ENCODE data around the gene GLS. TPM values are rescaled to one million over a fixed set of nuclear protein-coding genes. Genes with fewer than 3 reads are reported as not detected.

Gene GLS
- total and polyA plus RNA-seq, 2 of the 13 experiments (the other 11 are each of a cell fraction or from before 2014, with no cell fraction given) = 78.6 to 183 TPM

DNA sequence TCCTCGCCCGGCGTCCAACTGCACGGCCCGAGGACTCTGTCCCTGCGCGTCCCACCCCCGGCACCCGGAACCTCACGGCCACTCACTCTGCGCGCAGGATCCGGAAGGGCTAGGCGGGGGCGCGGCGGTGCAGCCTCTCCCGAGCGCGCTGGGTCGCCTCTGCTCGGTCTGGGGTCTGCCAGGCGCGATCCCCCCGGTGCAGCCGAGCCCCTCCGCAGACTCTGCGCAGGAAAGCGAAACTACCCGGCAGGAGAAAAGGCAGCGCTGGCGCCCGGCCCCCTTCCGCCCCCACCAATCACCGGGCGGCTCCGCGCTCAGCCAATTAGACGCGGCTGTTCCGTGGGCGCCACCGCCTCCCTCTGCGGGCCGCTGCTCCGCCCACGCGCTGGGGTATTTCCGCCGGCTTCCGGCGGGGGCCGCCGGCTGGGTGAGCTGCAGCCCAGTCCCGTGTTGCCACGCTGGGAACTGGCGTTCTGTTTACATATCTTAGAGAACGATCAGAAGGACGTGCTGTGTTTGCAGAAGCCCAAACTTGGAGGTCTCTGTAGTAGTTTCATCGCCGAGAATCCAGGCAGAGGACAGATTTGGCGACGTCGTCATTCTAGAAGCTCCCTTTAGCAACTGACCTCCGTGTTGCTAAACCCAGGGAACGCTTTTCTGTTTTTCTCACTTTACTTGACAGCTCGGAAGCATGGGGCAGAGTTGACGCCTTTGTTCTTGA, 133.5 kb downstream of the GLS start, which contains the start of gene STAT1 (continued):
- TF ChIP-seq NCOR1 (IDR thresholded peaks at IDR 0.05; ENCODE audit: borderline replicate concordance, low read length) (peak; percentile 83; the same call in 1 of the 2 replicates), SIN3A (IDR thresholded peaks at IDR 0.05; ENCODE audit: borderline replicate concordance, low read depth, low read length) (peak; percentile 99), KLF16 (CRISPR knock-in tag; IDR thresholded peaks at IDR 0.05) (peak; percentile 62 to 100; a peak in 3 of 4 replicates), ZNF674 (CRISPR knock-in tag; IDR thresholded peaks at IDR 0.05; ENCODE audit: low read depth) (no peak), ZNF672 (CRISPR knock-in tag; IDR thresholded peaks at IDR 0.05) (peak; percentile 82; the same call in 1 of the 2 replicates), MTF2 (CRISPR knock-in tag; IDR thresholded peaks at IDR 0.05; ENCODE audit: borderline replicate concordance) (peak; percentile 85; the same call in 1 of the 2 replicates), KAT8 (CRISPR knock-in tag; IDR thresholded peaks at IDR 0.05) (peak; percentile 98), ZBTB20 (CRISPR knock-in tag; IDR thresholded peaks at IDR 0.05; ENCODE audit: borderline replicate concordance, low read depth) (peak; percentile 56; the same call in 1 of the 2 replicates), BRD4 (CRISPR knock-in tag; IDR thresholded peaks at IDR 0.05) (peak; percentile 78; the same call in 1 of the 2 replicates), ZNF891 (CRISPR knock-in tag; IDR thresholded peaks at IDR 0.05) (peak; percentile 73; the same call in 1 of the 2 replicates), ZNF10 (CRISPR knock-in tag; IDR thresholded peaks at IDR 0.05; ENCODE audit: borderline replicate concordance, low read depth) (no peak), ZNF557 (CRISPR knock-in tag; IDR thresholded peaks at IDR 0.05) (no peak), HES4 (CRISPR knock-in tag; IDR thresholded peaks at IDR 0.05; ENCODE audit: borderline replicate concordance) (peak; percentile 21; the same call in 1 of the 2 replicates), SMARCE1 (IDR thresholded peaks at IDR 0.05; ENCODE audit: borderline replicate concordance) (no peak), HNRNPLL (IDR thresholded peaks at IDR 0.05; ENCODE audit: low read depth, low read length, poor library complexity, severe bottlenecking) (peak; percentile 94), ZNF724P (CRISPR knock-in tag; IDR thresholded peaks at IDR 0.05; ENCODE audit: borderline replicate concordance) (peak; percentile 71; the same call in 1 of the 2 replicates), FOXK1 (CRISPR knock-in tag; IDR thresholded peaks at IDR 0.05; ENCODE audit: borderline replicate concordance, low read depth) (peak; percentile 99), NRL (CRISPR knock-in tag; IDR thresholded peaks at IDR 0.05; ENCODE audit: borderline replicate concordance) (peak; percentile 96)
- TF ChIP-seq, protein P1, sequence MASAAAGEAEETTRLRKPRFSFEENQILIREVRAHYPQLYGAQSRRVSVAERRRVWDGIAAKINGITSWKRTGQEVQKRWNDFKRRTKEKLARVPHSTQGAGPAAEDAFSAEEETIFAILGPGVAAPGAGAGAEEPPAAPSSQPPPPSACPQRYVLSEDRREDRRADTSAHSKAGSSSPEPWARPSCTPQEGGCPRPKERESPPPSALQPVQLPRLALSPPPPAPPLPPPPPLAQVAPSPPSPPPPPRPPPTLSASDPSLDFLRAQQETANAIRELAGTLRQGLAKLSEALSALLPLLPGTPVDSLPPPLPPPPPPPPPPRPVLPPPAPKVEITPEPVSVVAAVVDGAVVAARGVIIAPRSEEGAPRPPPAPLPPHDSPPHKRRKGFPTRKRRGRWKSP (CRISPR knock-in tag; IDR thresholded peaks at IDR 0.05) = peak; percentile 99
- TF ChIP-seq, protein P2, sequence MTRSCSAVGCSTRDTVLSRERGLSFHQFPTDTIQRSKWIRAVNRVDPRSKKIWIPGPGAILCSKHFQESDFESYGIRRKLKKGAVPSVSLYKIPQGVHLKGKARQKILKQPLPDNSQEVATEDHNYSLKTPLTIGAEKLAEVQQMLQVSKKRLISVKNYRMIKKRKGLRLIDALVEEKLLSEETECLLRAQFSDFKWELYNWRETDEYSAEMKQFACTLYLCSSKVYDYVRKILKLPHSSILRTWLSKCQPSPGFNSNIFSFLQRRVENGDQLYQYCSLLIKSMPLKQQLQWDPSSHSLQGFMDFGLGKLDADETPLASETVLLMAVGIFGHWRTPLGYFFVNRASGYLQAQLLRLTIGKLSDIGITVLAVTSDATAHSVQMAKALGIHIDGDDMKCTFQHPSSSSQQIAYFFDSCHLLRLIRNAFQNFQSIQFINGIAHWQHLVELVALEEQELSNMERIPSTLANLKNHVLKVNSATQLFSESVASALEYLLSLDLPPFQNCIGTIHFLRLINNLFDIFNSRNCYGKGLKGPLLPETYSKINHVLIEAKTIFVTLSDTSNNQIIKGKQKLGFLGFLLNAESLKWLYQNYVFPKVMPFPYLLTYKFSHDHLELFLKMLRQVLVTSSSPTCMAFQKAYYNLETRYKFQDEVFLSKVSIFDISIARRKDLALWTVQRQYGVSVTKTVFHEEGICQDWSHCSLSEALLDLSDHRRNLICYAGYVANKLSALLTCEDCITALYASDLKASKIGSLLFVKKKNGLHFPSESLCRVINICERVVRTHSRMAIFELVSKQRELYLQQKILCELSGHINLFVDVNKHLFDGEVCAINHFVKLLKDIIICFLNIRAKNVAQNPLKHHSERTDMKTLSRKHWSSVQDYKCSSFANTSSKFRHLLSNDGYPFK (CRISPR knock-in tag; IDR thresholded peaks at IDR 0.05; ENCODE audit: borderline replicate concordance) = peak; percentile 96
- TF ChIP-seq, protein P3, sequence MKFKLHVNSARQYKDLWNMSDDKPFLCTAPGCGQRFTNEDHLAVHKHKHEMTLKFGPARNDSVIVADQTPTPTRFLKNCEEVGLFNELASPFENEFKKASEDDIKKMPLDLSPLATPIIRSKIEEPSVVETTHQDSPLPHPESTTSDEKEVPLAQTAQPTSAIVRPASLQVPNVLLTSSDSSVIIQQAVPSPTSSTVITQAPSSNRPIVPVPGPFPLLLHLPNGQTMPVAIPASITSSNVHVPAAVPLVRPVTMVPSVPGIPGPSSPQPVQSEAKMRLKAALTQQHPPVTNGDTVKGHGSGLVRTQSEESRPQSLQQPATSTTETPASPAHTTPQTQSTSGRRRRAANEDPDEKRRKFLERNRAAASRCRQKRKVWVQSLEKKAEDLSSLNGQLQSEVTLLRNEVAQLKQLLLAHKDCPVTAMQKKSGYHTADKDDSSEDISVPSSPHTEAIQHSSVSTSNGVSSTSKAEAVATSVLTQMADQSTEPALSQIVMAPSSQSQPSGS (CRISPR knock-in tag; IDR thresholded peaks at IDR 0.05) = peak; percentile 90
- TF ChIP-seq, protein P4, sequence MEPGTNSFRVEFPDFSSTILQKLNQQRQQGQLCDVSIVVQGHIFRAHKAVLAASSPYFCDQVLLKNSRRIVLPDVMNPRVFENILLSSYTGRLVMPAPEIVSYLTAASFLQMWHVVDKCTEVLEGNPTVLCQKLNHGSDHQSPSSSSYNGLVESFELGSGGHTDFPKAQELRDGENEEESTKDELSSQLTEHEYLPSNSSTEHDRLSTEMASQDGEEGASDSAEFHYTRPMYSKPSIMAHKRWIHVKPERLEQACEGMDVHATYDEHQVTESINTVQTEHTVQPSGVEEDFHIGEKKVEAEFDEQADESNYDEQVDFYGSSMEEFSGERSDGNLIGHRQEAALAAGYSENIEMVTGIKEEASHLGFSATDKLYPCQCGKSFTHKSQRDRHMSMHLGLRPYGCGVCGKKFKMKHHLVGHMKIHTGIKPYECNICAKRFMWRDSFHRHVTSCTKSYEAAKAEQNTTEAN (CRISPR knock-in tag; conservative IDR thresholded peaks at IDR 0.05) = 0 out of 2 replicates have a peak, but pooled peaks have one; percentile 57

Data from HepG2 (cell line).